HG03439 (cell line): ENCODE data around the gene PALD1.
"Not testable (repeated sequence)": the region's sequence is repeated elsewhere in the genome, so short reads cannot be mapped to it uniquely, and the experiment has no call there.

ENCODE experiments used
- ATAC-seq: cut with Tn5 transposase; IDR thresholded peaks from one replicate; pipeline ENCODE4 v1.9.1; 2021; ENCODE audit warnings: mild to moderate bottlenecking, moderate library complexity; ENCODE audit not compliant: unreplicated experiment

The PALD1 gene

GRCh38 chr10:70600512-70601395 lies 122.2 kb downstream of the PALD1 start:
- ATAC-seq, result no peak

- ATAC-seq, result no peak
These were observed 123.2 kb downstream of the PALD1 start for GRCh38 chr10:70601746-70602145.

GRCh38 chr10:70602665-70603448 lies 124.3 kb downstream of the PALD1 start, which contains the start of gene PRF1:
Gene PRF1 (minus strand): TSS chr10:70602741. CDS start chr10:70600902, 1,839 bp downstream.
- ATAC-seq, result no peak

GRCh38 chr10:70603449-70603801 lies 124.9 kb downstream of the PALD1 start:
- ATAC-seq, result no peak

GRCh38 chr10:70604106-70604505 lies 125.5 kb downstream of the PALD1 start:
- ATAC-seq, result no peak

- ATAC-seq, result no peak
These were observed 126.6 kb downstream of the PALD1 start for GRCh38 chr10:70605161-70605560.

- no peak for ATAC-seq
These were observed 129.4 kb downstream of the PALD1 start for GRCh38 chr10:70607936-70608335.

GRCh38 chr10:70613941-70614340 lies 135.4 kb downstream of the PALD1 start:
- no peak for ATAC-seq

- not testable (repeated sequence) for ATAC-seq
These were observed 135.8 kb downstream of the PALD1 start for GRCh38 chr10:70614364-70614763.

- ATAC-seq, result no peak
These were observed 136.6 kb downstream of the PALD1 start for GRCh38 chr10:70615211-70615610.

- ATAC-seq, result no peak
These were observed 137.4 kb downstream of the PALD1 start for GRCh38 chr10:70615784-70616522.

GRCh38 chr10:70616761-70617160 lies 138.2 kb downstream of the PALD1 start:
- no peak for ATAC-seq
